NCI-H69 (cell line): ENCODE measurements around the gene RNU1-3.
A peak's percentile ranks its signal among the peaks of the same experiment; 100 is the strongest.
"Not testable (repeated sequence)": the region's sequence is repeated elsewhere in the genome, so short reads cannot be mapped to it uniquely, and the experiment has no call there.

ENCODE experiments used
- DNase-seq: peaks from one replicate; lab custom pipeline; 2025; lab: John Stamatoyannopoulos, UW

Gene RNU1-3

GRCh38 chr1:16666502-16667413, at the start of gene RNU1-3:
RNU1-3 (minus strand) TSS chr1:16666948.
- DNase-seq = not testable (repeated sequence)

DNA sequence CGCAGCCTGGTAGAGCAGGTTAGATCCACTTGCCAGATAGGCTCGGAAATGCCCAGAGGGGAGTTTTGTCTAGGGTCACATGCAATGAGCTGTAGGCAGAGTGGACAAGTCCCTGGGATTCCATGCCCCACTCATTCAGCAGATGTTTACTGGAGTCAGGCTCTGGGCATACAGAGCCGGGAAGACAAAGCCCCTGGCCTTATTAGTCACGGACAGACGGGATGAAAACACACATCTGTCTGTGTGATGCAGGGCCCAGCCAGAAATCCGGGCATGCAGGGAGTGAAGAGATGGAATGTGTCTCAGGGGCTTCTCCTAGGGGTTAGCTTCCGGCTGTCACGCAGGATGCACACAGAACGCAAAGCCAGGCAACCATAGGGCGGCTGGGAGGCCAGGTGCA, 46.7 kb upstream of the RNU1-3 start:
- DNase-seq = not testable (repeated sequence)

GRCh38 chr1:16712984-16713383, 46.2 kb upstream of the RNU1-3 start:
- not testable (repeated sequence) for DNase-seq

- DNase-seq = peak; percentile 70
These were observed 45.8 kb upstream of the RNU1-3 start for GRCh38 chr1:16712582-16712981.

GRCh38 chr1:16712131-16712530, 45.4 kb upstream of the RNU1-3 start:
- DNase-seq = not testable (repeated sequence)

- DNase-seq = peak; percentile 54
These were observed 43.9 kb upstream of the RNU1-3 start for GRCh38 chr1:16710618-16711017.

- not testable (repeated sequence) for DNase-seq
These were observed 42.9 kb upstream of the RNU1-3 start for GRCh38 chr1:16709659-16710087.

GRCh38 chr1:16708704-16709103, 42.0 kb upstream of the RNU1-3 start:
- DNase-seq = not testable (repeated sequence)

DNA sequence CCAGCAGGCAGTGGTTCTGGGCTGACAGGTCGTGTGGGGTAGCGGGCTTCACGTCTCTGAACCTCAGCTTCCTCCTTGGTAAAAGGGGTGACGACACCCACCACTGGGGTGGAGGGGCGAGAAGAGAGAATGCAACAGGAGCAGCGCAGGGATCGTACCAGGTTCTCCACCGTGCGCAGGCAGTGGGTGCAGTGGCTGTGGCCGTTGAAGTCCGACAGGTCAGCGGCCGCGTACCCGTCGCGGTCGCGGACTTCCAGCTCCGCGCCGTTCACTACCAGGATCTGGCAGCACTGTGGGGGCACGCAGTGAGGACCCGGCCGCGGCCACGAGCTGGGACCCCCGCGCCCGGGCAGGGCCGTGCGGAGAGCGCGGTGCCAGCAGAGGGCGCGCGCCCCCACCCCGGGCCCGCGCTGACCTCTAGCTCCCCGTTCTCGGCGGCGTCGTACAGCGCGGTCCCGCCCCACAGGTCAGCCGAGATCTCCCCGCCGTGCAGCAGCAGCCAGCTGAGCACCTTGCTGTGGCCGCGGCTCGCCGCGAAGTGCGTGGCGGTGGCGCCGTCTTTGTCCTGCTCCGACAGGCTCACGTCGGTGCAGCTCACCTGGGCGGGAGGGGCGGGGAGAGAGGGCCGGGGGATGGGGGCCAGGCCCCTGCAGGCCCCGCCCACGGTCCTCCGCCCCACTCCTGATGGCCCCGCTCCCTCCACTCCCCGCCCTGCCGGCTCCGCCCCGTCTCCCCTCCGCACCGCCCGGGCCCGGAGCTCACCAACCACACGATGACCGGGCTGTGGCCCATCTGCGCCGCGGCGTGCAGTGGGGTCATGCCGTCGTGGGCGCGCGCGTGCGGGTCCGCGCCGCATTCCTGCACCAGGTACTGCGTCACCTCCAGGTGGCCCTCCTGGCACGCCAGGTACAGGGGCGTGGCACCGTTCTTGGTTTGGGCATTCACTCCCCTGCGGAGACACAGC, 40.7 kb upstream of the RNU1-3 start:
- peak; percentile 19 for DNase-seq

- not testable (repeated sequence) for DNase-seq
These were observed 39.6 kb upstream of the RNU1-3 start for GRCh38 chr1:16706302-16706701.

- DNase-seq = not testable (repeated sequence)
These were observed 37.9 kb upstream of the RNU1-3 start for GRCh38 chr1:16704502-16705100.

- not testable (repeated sequence) for DNase-seq
These were observed 37.3 kb upstream of the RNU1-3 start for GRCh38 chr1:16704076-16704475.

DNA sequence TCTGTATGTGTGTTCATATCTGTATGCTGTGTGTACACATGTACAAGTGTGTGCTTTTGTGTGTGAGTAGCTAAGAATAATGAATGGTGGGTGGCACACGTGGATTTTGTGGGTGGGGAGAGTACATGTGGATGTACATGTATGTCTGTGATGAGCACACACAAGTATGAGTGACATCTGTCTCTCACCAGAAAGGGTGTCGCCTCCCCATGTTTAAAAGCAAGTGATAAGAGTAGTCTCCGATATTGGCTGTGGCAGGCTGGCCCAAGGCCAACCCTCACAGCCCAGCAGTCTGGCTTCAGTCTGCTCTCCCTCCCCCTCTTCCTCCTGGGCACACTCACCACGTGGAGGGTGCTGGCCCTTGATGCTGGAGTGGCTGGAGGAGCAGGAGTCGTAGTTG, 36.9 kb upstream of the RNU1-3 start:
- DNase-seq = peak; percentile 18

- DNase-seq = not testable (repeated sequence)
These were observed 36.4 kb upstream of the RNU1-3 start for GRCh38 chr1:16703141-16703540.

DNA sequence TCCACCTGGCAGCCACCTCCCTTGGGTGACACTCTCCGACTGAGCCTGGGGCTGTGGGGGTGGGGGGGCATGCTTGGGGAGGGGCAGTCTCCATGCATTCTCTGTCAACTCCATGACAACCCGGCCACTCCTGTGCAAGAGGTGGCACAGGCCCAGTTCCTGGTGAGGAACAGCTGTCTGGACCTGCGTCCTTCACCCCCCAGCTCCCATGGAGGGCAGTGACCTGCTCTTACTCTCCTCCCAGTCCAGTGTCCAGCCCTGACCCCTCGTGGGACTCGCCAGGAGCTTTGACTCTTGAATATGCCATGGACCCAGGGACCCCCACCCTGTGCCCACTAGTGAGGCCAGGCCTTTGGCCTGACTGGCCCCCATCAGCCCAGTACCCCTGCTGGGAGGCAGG, 35.5 kb upstream of the RNU1-3 start:
- not testable (repeated sequence) for DNase-seq

GRCh38 chr1:16701189-16701588, 34.4 kb upstream of the RNU1-3 start:
- not testable (repeated sequence) for DNase-seq

DNA sequence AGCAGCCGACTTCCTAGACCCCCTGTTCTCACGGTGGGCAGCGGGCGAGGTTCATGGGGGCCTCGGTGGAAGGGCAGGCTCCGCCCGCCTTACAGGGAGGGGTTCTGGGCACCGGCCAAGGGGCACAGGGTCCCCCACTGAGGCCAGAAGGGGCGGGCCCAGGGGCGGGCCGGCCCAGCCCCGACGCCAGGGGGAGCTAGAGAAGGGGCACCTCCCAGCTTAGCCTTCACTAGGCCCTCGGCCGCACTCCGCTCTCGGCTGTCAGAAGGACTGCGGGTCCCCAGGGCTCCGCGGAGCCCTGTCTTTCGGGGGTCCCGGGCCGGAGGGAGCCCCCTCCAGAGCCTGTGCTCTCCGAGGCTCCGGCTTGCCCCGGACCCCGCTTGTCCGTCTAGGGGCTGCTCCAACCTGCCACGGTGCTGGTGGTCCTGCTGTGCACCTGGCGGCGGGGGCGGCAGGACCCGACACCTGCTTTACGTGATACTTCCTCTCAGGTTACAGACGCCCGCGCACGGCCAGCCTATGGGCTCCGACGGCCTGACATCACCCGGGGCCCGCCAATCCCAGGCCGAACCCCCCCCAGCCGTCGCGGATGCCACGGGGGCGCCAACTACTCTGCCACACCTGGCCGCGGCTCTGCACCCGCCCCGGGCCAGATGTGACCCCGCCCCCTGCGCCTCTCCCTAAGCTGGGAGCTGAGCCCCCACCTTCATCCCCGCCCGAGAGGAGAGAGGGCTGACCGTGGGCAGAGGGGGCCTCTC, 33.6 kb upstream of the RNU1-3 start:
- not testable (repeated sequence) for DNase-seq

DNA sequence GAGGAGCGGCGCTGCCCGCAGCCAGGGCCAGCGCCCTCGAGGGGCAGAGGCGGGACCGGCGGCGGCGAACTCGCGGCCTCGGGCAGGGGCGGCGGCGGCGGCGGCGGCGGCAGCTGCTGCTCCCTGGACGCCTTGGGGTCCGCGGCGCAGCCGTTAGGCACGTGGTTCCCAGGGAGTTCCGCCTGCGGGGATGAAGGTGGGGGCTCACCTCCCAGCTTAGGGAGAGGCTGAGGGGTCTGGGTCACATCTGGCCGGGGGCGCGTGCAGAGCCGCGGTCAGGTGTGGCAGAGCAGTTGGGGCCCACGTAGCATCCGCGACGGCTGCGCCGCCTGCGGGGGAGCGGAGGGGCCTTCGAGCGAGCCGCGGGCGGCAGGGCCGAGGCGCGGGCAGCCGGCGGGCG, 32.7 kb upstream of the RNU1-3 start:
- DNase-seq = peak; percentile 28

- DNase-seq = not testable (repeated sequence)
These were observed 30.4 kb upstream of the RNU1-3 start for GRCh38 chr1:16697152-16697551.

DNA sequence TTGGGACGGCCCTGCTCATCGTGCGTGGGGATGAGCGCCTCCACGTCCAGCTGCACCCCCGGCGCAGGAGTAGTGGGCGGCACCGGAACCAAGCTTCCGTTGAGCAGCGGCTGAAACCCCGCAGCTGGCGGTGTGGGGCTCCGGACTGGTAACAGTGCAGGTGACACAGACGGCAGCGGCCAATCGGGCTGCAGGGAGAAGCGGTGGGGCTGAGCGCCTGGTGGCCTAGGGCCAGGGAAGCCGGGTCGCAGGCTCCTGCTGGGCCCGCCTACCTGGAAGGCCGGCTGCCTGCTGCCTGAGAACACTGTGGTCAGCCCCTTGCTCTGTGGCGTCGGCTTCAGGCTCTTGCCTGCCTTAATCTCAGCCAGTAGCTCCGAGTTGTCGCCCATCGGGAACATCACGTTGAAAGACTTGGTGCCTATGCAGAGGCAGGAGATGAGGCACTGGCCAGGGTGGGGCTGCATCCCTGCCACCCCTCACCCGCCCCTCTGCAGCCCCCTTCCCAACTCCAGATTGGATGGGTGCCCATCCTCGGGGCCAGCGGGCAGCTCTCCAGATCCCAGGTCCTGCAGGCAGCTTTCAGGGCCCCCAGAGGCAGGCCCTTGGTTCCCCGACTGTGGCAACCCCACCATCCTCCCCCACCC, 29.9 kb upstream of the RNU1-3 start:
- DNase-seq = not testable (repeated sequence)

- not testable (repeated sequence) for DNase-seq
These were observed 27.6 kb upstream of the RNU1-3 start for GRCh38 chr1:16694308-16694702.
